HG02798 (cell line): ENCODE measurements around the gene CTLA4.
A peak's percentile ranks its signal among the peaks of the same experiment; 100 is the strongest.

Source experiments
- ATAC-seq: cut with Tn5 transposase; IDR thresholded peaks from one replicate; pipeline ENCODE4 v1.9.1; 2021; ENCODE audit warnings: mild to moderate bottlenecking; ENCODE audit not compliant: unreplicated experiment, poor library complexity

CTLA4 gene

GRCh38 chr2:203867561-203868200, at the start of gene CTLA4:
Gene CTLA4, plus strand, starts transcription at chr2:203867771. Its CDS starts 172 bp downstream, at chr2:203867943.
- no peak for ATAC-seq

- ATAC-seq, result no peak
These were observed 48.9 kb upstream of the CTLA4 start for GRCh38 chr2:203818656-203819055.

GRCh38 chr2:203819434-203820133, 48.0 kb upstream of the CTLA4 start:
- ATAC-seq, result no peak

GRCh38 chr2:203820969-203821368, 46.6 kb upstream of the CTLA4 start:
- ATAC-seq, result peak; percentile 94

GRCh38 chr2:203822240-203822639, 45.3 kb upstream of the CTLA4 start:
- ATAC-seq, result no peak

- ATAC-seq, result no peak
These were observed 44.4 kb upstream of the CTLA4 start for GRCh38 chr2:203823173-203823572.

GRCh38 chr2:203824057-203824456, 43.5 kb upstream of the CTLA4 start:
- no peak for ATAC-seq

- no peak for ATAC-seq
These were observed 43.0 kb upstream of the CTLA4 start for GRCh38 chr2:203824603-203825002.

- no peak for ATAC-seq
These were observed 40.9 kb upstream of the CTLA4 start for GRCh38 chr2:203826704-203827103.

- no peak for ATAC-seq
These were observed 37.1 kb upstream of the CTLA4 start for GRCh38 chr2:203830304-203831055.

- ATAC-seq, result no peak
These were observed 32.2 kb upstream of the CTLA4 start for GRCh38 chr2:203835420-203835819.

GRCh38 chr2:203835892-203836800, 31.4 kb upstream of the CTLA4 start:
- ATAC-seq, result no peak

- ATAC-seq, result no peak
These were observed 26.8 kb upstream of the CTLA4 start for GRCh38 chr2:203840655-203841205.

- no peak for ATAC-seq
These were observed 25.9 kb upstream of the CTLA4 start for GRCh38 chr2:203841654-203842053.

- ATAC-seq, result no peak
These were observed 25.2 kb upstream of the CTLA4 start for GRCh38 chr2:203842373-203842772.

GRCh38 chr2:203846490-203847105, 21.0 kb upstream of the CTLA4 start:
- ATAC-seq, result no peak

- ATAC-seq, result no peak
These were observed 18.6 kb upstream of the CTLA4 start for GRCh38 chr2:203849010-203849409.

GRCh38 chr2:203852760-203853159, 14.8 kb upstream of the CTLA4 start:
- no peak for ATAC-seq

- ATAC-seq, result no peak
These were observed 14.3 kb upstream of the CTLA4 start for GRCh38 chr2:203853271-203853670.

- no peak for ATAC-seq
These were observed 13.8 kb upstream of the CTLA4 start for GRCh38 chr2:203853722-203854121.
